Islet of Langerhans (tissue), 1 donor: Measurements from ENCODE around the gene MDM4.

Source experiments
- FAIRE-seq: peaks from one replicate; lab custom pipeline; 2011; peaks lifted over from hg19 to GRCh38; lab: Jason Lieb, UNC

Gene MDM4

GRCh38 chr1:204491655-204492054, 24.6 kb upstream of the MDM4 start:
- FAIRE-seq, result no peak

GRCh38 chr1:204493145-204493983, 22.8 kb upstream of the MDM4 start:
- FAIRE-seq, result no peak

- FAIRE-seq, result no peak
Measured at GRCh38 chr1:204493984-204494280, 22.3 kb upstream of the MDM4 start.

- no peak for FAIRE-seq
Measured at GRCh38 chr1:204494281-204495077, 21.7 kb upstream of the MDM4 start, which contains the start of gene PIK3C2B. Gene PIK3C2B, minus strand, starts transcription at chr1:204494805. Its CDS starts 25,003 bp downstream, at chr1:204469802.

GRCh38 chr1:204495078-204495753, 21.0 kb upstream of the MDM4 start:
- FAIRE-seq, result no peak

- no peak for FAIRE-seq
Measured at GRCh38 chr1:204495777-204496176, 20.4 kb upstream of the MDM4 start.

GRCh38 chr1:204498981-204499380, 17.2 kb upstream of the MDM4 start:
- no peak for FAIRE-seq

GRCh38 chr1:204499511-204500468, 16.4 kb upstream of the MDM4 start:
- FAIRE-seq, result no peak

GRCh38 chr1:204502241-204502640, 14.0 kb upstream of the MDM4 start:
- no peak for FAIRE-seq

GRCh38 chr1:204503122-204503912, 12.9 kb upstream of the MDM4 start:
- FAIRE-seq, result peak; percentile 88

GRCh38 chr1:204503913-204504519, 12.2 kb upstream of the MDM4 start:
- FAIRE-seq, result no peak

GRCh38 chr1:204505674-204506200, 10.5 kb upstream of the MDM4 start:
- FAIRE-seq, result no peak

- peak; percentile 56 for FAIRE-seq
Measured at GRCh38 chr1:204506201-204506968, 9.8 kb upstream of the MDM4 start.

GRCh38 chr1:204506969-204507316, 9.3 kb upstream of the MDM4 start:
- FAIRE-seq, result no peak

GRCh38 chr1:204507317-204508105, 8.7 kb upstream of the MDM4 start:
- FAIRE-seq, result no peak

GRCh38 chr1:204509186-204509635, 7.0 kb upstream of the MDM4 start:
- FAIRE-seq, result no peak

GRCh38 chr1:204511366-204511765, 4.8 kb upstream of the MDM4 start:
- no peak for FAIRE-seq

- FAIRE-seq, result no peak
Measured at GRCh38 chr1:204513117-204513716, 3.0 kb upstream of the MDM4 start.
